Measurements from ENCODE around the gene COMMD3.

Gene COMMD3

DNA sequence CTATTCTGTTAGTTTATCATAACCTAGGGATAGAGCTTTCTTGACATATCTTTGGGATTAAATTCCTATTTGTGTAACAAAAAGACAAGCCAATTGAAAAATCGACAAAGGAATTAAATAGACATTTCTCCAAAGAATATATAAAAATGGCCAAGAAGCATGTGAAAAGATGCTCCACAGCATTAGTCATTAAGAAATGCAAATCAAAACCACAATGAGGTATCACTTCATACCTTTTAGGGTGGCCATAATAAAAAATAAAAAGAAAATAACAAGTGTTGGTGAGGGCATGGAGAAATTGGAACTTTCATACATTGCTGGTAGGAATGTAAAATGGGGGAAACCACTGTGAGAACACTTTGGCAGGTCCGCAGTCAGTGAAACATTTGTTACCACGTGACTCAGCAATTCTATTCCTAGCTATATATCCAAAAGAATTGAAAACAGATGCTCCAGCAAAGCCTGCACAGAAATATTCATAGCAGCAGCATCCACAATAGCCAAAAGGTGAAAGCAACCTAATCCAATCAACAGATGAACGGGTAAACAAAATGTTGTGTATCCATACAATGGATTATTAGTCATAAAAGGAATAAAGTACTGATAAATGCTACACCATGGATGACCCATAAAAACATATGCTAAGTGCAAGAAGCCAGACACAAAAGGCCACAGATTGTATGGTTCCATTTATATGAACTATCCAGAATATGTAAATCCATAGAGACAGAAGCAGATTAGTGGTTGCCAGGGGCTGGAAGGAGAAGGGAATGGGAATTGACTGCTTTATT, 49.7 kb downstream of the COMMD3 start:
- no peak for DNase-seq (ENCODE audit: extremely low read depth in 1 of 2, low read depth in 1 of 2)

DNA sequence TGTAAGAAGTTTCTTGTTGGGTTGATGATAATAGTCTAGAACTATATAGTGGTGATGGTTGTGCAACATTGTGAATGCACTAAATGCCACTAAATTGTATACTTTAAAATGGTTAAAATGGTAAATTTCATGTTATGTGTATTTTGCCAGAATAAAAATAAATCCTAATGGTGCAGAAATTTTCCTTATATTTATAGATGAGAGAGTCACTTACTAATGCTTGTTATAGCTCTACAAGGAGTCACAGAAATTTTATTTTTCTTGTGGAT, 50.2 kb downstream of the COMMD3 start:
- DNase-seq (ENCODE audit: extremely low read depth in 1 of 2, low read depth in 1 of 2), result no peak

DNA sequence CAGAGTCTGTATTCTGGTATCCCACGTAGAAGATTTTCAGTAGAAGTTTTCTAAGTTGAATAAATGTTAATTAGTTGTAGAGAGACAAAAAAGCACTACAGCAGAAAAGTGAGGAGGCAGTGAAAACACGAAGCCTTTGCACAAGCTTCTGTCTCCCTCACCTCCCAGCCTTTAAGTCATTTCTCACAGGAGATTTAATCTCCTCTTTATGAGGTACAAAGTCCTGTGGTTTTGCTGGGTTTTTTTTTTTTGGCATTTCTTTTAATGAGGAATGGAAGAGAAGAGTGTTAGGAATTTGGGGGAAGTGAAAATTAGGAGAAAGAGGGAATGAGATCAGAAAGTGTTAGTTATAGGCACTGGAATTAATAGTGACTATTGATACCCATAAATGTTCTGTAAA, 50.6 kb downstream of the COMMD3 start:
- DNase-seq (ENCODE audit: extremely low read depth in 1 of 2, low read depth in 1 of 2), result no peak

DNA sequence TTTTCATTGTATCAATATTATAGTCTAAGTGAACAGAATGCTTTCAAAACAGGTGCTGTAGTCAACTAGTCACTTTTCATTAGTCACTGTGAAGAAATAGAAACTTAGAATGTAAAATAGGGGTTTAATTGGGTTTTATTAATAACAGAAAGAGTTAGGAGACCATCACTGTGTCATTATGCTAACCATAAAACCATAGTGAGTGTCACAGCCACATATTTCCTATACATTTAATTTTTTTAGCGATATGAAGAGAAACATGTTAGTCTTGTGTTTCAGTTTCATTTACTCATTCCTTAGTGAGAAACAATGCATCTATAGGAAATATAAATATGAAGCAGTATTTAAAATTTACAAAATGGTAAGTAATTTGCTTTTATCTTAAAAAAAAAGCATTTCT, 51.3 kb downstream of the COMMD3 start:
- DNase-seq (ENCODE audit: extremely low read depth in 1 of 2, low read depth in 1 of 2), result no peak

DNA sequence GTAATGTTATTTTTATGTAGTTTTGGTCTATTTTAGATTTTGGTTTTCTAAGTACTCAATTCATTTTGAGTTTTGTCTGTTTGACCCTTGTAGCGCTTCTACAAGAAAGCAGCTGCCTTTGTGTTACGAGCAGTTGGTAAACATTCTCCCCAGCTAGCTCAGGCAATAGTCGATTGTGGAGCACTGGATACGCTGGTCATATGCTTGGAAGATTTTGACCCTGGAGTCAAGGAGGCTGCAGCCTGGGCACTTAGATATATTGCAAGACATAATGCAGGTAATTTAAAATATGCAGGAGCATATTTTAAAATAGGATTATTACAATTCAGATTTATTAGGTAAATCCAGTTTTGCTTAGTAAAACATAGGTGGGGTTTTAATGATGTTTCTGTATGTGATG, 52.2 kb downstream of the COMMD3 start:
- no peak for DNase-seq (ENCODE audit: extremely low read depth in 1 of 2, low read depth in 1 of 2)

DNA sequence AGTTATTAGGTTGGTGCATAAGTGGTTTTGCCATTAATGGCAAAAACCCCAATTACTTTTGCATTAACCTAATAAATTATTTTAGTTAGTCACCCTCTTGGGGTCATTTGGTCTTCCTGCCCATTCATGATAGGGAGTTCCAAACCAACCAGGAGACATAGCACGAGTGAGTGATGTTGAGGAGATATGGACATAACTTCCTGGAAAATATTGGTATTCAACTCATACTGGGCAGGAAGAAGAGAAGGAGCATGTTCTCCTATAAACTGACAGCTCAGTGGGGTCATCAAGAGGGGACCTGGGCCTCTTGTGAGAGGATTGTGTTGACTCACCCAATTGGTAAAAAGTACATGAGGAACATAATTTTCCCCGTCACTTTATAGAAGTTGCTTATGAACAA, 52.8 kb downstream of the COMMD3 start:
- DNase-seq (ENCODE audit: extremely low read depth in 1 of 2, low read depth in 1 of 2), result no peak

DNA sequence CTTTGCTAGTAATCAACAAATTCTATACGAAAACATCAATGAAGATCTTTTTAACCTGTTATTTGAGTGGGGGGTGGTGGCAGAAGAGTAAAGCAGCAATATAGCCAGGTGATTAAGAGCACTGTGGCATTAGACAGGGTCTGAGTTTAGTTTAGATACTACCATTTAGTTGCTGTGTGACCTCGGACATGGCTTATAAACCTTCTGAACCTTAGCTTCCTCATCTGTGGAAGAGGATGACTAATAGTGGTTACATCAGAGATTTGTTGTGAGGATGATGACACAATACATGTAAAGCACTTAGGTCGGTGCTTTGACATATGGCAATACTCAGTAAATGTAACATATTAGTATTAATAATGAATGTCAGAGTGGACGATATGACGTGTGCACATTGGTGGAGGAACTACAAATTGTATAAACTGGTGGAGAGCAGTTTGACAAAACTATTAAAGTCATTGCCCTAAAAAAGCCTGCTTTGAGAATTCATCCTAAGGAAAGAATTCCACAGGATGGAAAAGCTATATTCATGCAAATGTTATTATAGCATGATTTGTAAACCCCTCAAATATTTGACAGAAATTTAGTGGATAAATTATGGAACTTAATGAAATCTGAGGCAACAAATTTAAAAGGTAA, 53.4 kb downstream of the COMMD3 start:
- DNase-seq (ENCODE audit: extremely low read depth in 1 of 2, low read depth in 1 of 2), result no peak

Data from stimulated activated CD8-positive, alpha-beta memory T cell treated with anti-CD3 and anti-CD28 coated beads, Interleukin-7, amount 100 ng/mL, for 48 hours (primary cell).